H1 (cell line): Measurements from ENCODE around the gene MYRIP. TPM values are rescaled to one million over a fixed set of nuclear protein-coding genes. Genes with fewer than 3 reads are reported as not detected.

Source experiments
- BACH1 ChIP-seq: IDR thresholded peaks from 2 replicates; pipeline ENCODE4 v1.6.1; 2012; ENCODE audit warnings: low read length, improper control_type of control experiment
- JUN ChIP-seq: IDR thresholded peaks from 2 replicates; pipeline ENCODE4 v1.6.1; 2011; ENCODE audit warnings: low read depth, mild to moderate bottlenecking, improper control_type of control experiment, low read length
- RAD21 ChIP-seq, 2 experiments: IDR thresholded peaks in 1 of 2; conservative IDR thresholded peaks in 1 of 2; 2 replicates each; pipeline ENCODE4 v1.6.1; 2011; ENCODE audit warnings: low read depth in 2 of 2, low read length in 2 of 2, improper control_type of control experiment in 1 of 2, inconsistent platforms in 1 of 2, mild to moderate bottlenecking in 1 of 2, moderate library complexity in 1 of 2
- ZNF274 ChIP-seq: IDR thresholded peaks from 2 replicates; pipeline ENCODE4 v1.7.0; 2012; ENCODE audit warnings: low read length, borderline replicate concordance; ENCODE audit errors: extremely low read depth
- polyA plus RNA-seq, 7 experiments: library from polyadenylated mRNA; depleted of rRNA in 3 of 7; stranded (reverse) in 5 of 7; unstranded in 2 of 7; fragments of >200 nt in 5 of 7; fragments of 200-250 nt in 2 of 7; gene quantifications; 1 replicate in 5 of 7; 2 replicates in 1 of 7; 4 replicates in 1 of 7; pipeline versions ENCODE4 v1.2.1 to v1.2.3, GENCODE V29; 2011 to 2013; ENCODE audit warnings: missing spikeins in 2 of 7, mixed read lengths in 2 of 7
- total RNA-seq: library from RNA; stranded (reverse); fragmentation: NEBNext Ultra II Directional; extraction: Animal tissue kit (Norgen Biotek cat#: 25700); gene quantifications from 2 replicates; pipeline ENCODE4 v1.2.1, GENCODE V29; 2021
- TF ChIP-seq, protein P1 (sequence below): IDR thresholded peaks from 2 replicates; pipeline ENCODE4 v1.6.1; 2012; ENCODE audit warnings: inconsistent platforms

MYRIP gene
- total and polyA plus RNA-seq, 2 of the 8 experiments (the other 6 are each of a cell fraction or from before 2014, with no cell fraction given), result 0.54 to 4.3 TPM

GRCh38 chr3:40102182-40102581 is 292.8 kb downstream of the MYRIP start (continued):
- TF ChIP-seq, protein P1, sequence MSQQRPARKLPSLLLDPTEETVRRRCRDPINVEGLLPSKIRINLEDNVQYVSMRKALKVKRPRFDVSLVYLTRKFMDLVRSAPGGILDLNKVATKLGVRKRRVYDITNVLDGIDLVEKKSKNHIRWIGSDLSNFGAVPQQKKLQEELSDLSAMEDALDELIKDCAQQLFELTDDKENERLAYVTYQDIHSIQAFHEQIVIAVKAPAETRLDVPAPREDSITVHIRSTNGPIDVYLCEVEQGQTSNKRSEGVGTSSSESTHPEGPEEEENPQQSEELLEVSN, result no peak
- no peak for TF ChIP-seq BACH1
- TF ChIP-seq ZNF274, result no peak
- TF ChIP-seq RAD21 (IDR thresholded peaks at IDR 0.05 in 1 of 2, conservative IDR thresholded peaks at IDR 0.05 in 1 of 2; ENCODE audit: low read depth in 2 of 2, low read length in 2 of 2), result no peak
- TF ChIP-seq JUN, result no peak
- TF ChIP-seq, all 59 proteins: peak for 0
